GM12891 (cell line): ENCODE data around the gene ETS1.

Source experiments
- DNase-seq: peaks from one replicate; pipeline ENCODE4 v3.0.0; 2011; ENCODE audit warnings: low spot score; ENCODE audit not compliant: insufficient read length
- FAIRE-seq: peaks from 2 replicates; lab custom pipeline; 2011; peaks lifted over from hg19 to GRCh38; lab: Jason Lieb, UNC
- PAX5 ChIP-seq: IDR thresholded peaks from 2 replicates; pipeline ENCODE4 v1.6.1; 2011; ENCODE audit warnings: low read length, moderate library complexity, mild to moderate bottlenecking; ENCODE audit not compliant: insufficient read depth, severe bottlenecking
- POLR2A ChIP-seq: IDR thresholded peaks from 2 replicates; pipeline ENCODE4 v1.6.1; 2011; ENCODE audit warnings: low read depth, low read length, control low read depth
- POLR2AphosphoS5 ChIP-seq: IDR thresholded peaks from 2 replicates; pipeline ENCODE4 v1.6.1; 2011; ENCODE audit warnings: low read depth, low read length, control low read depth
- POU2F2 ChIP-seq: IDR thresholded peaks from 2 replicates; pipeline ENCODE4 v1.6.1; 2011; ENCODE audit warnings: low read depth, mild to moderate bottlenecking, control low read depth, low read length, moderate library complexity
- SPI1 ChIP-seq: IDR thresholded peaks from 2 replicates; pipeline ENCODE4 v1.6.1; 2011; ENCODE audit warnings: low read depth, low read length, control low read depth
- TAF1 ChIP-seq: IDR thresholded peaks from 2 replicates; pipeline ENCODE4 v1.6.1; 2011; ENCODE audit warnings: low read depth, low read length, control low read depth

The ETS1 gene

GRCh38 chr11:128419012-128419767 lies 168.2 kb downstream of the ETS1 start:
- FAIRE-seq = no peak
- TF ChIP-seq PAX5 (no peak), POU2F2 (no peak), POLR2A (no peak), TAF1 (no peak), POLR2AphosphoS5 (no peak), SPI1 (no peak)
- DNase-seq = no peak

DNA sequence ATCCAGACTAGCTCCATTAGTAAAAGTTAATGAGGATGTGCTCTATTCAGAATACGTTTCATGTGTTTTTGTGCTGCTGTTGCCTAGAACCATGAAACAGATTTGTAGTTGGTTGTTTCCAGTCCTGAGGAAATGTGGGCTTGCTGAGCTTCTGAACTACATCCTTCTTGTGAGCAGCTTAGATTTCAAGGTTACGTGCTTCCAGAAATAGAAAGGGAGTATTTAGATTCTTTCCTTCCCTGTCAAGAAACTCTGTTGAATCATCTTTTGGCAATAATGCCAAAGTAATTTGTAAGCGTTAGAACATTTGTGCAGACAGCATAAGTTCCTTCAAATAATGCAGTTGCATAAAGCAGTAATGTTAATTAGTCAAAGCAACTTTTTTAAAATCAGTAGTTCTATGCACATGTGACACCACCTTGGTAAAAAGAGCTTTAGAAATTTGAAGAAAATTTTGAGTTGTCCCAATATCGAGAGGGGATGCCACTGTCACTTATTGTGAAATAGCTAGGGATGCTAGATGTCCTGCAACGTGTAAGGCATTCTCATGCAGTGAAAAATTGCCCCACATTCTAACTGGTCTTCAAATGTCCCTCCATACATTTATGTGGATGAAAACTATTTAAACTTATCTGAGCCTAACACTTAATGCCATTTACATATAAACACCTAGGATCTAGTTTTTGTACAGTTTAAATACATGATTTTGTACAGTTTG lies 169.6 kb downstream of the ETS1 start:
- FAIRE-seq (no peak), DNase-seq (no peak)
- TF ChIP-seq POLR2AphosphoS5 (no peak), SPI1 (no peak), PAX5 (no peak), TAF1 (no peak), POU2F2 (no peak), POLR2A (no peak)

- FAIRE-seq (no peak), DNase-seq (no peak)
- TF ChIP-seq SPI1 (no peak), TAF1 (no peak), POLR2A (no peak), PAX5 (no peak), POLR2AphosphoS5 (no peak), POU2F2 (no peak)
Observed at GRCh38 chr11:128416976-128417375, 170.4 kb downstream of the ETS1 start.

DNA sequence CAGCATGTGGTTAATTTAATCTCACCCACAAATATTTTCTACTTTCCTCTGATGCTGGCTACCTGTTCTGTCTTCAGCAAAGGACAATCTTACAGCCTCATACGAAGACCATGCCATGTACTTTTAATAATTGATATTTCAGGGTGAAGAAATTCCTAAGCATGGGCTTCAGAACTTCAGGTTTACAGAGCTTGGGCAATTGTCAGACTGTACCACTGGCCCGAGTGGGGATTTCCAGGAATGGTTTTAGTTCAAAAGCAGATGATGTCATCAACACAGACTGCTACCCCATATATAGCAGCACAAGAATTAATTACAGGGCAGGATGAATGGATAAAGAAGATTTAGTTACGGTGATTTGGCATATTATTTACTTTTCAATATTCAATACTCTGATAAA lies 171.8 kb downstream of the ETS1 start:
- DNase-seq (no peak), FAIRE-seq (no peak)
- TF ChIP-seq PAX5 (no peak), SPI1 (no peak), TAF1 (no peak), POLR2A (no peak), POLR2AphosphoS5 (no peak), POU2F2 (no peak)

- no peak for DNase-seq
- TF ChIP-seq POLR2A = peak; percentile 24; the same call in 1 of the 2 replicates
- TF ChIP-seq SPI1 = peak; percentile 63
- no peak for TF ChIP-seq PAX5
- TF ChIP-seq POU2F2 = no peak
- TF ChIP-seq POLR2AphosphoS5 = no peak
- no peak for TF ChIP-seq TAF1
- FAIRE-seq = peak; percentile 45
Observed at GRCh38 chr11:128412847-128413791, 174.2 kb downstream of the ETS1 start.

DNA sequence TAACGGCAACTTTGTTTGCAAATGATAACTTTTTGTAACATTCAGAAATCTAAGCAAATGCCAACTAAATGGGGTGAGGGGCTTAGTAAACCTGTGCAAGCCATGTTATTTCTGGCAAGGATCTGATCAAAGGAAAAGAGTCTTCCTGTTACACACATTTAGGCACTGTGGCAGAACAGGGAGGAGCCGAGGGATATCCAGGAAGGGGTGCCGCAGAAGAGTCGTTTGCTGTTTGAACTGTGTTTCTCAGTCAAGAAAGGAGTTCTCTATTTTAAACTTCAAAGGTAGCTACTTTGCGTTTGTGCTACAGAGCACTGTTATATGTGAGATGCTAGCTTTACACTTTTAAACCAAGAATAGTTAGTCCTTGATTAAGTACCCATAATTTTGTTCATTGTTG lies 175.5 kb downstream of the ETS1 start:
- FAIRE-seq = peak; percentile 20
- no peak for TF ChIP-seq POU2F2
- no peak for TF ChIP-seq TAF1
- no peak for TF ChIP-seq POLR2A
- no peak for TF ChIP-seq PAX5
- DNase-seq = no peak

- TF ChIP-seq POU2F2 = no peak
- TF ChIP-seq POLR2AphosphoS5 = no peak
- TF ChIP-seq POLR2A = no peak
- no peak for TF ChIP-seq TAF1
- TF ChIP-seq SPI1 = no peak
- TF ChIP-seq PAX5 = no peak
- DNase-seq = no peak
- FAIRE-seq = no peak
Observed at GRCh38 chr11:128411150-128411549, 176.2 kb downstream of the ETS1 start.

DNA sequence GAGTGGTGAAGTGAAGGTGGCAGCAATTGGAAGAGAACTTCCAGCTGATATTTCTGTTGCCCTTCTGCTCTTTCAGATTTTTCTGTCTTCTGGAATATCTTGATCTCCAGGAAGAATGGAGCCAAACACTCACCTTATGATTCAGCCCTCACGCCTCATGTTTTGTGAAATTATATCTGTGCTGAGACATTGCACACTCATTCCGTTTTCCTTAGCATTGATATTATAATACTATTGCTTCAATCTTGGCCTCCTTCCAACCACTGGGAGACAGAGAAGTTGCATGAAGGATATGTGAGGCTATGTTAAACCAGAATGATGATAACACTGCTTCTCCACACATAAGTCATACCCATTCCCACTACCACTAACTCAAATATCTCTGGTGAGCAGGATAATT lies 177.9 kb downstream of the ETS1 start:
- no peak for FAIRE-seq
- no peak for DNase-seq
- no peak for TF ChIP-seq PAX5
- TF ChIP-seq POLR2AphosphoS5 = no peak
- TF ChIP-seq POU2F2 = no peak
- TF ChIP-seq SPI1 = no peak
- no peak for TF ChIP-seq POLR2A
- no peak for TF ChIP-seq TAF1
